SK-N-SH (cell line): ENCODE data around the gene CCL2. TPM values are rescaled to one million over a fixed set of nuclear protein-coding genes. Genes with fewer than 3 reads are reported as not detected.

Source experiments
- CTCF ChIA-PET: fragments of 300-600, 350-600 bp; formaldehyde crosslinking; extraction: SDS; loops from one replicate; lab custom pipeline; 2021; lab: Yijun Ruan, JAX
- POLR2A ChIA-PET: fragments of 350-600 bp; sonication (Branson Sonifier 250); formaldehyde crosslinking; extraction: SDS; loops from one replicate; lab custom pipeline; 2020; ENCODE audit warnings: antibody characterized with exemption, inconsistent platforms; lab: Yijun Ruan, JAX
- DNase-seq: peaks from one replicate; pipeline ENCODE4 v3.0.0; 2012
- H2AFZ ChIP-seq: fragments of 200-600 bp; sonication (generic); 2 replicates; pipeline ENCODE4 v1.8.1; 2016; ENCODE audit warnings: antibody characterized with exemption, mild to moderate bottlenecking, low read depth
- H3F3A ChIP-seq: fragments of 200-600 bp; sonication (generic); replicated peaks from 2 replicates; pipeline ENCODE3; 2016; ENCODE audit warnings: antibody characterized with exemption, mild to moderate bottlenecking; ENCODE audit not compliant: insufficient read depth
- H3K27ac ChIP-seq, 2 experiments: fragments of 200-500 bp in 1 of 2; fragments of 200-600 bp in 1 of 2; sonication (Bioruptor generic) in 1 of 2; sonication (generic), shearing (Covaris generic) in 1 of 2; 2 replicates each; pipeline versions ENCODE4 v1.5.1 to v1.6.1; 2014 to 2016; ENCODE audit warnings: low read depth in 2 of 2, inconsistent platforms in 1 of 2, low read length in 1 of 2, mild to moderate bottlenecking in 1 of 2, mixed read lengths in 1 of 2
- H3K27me3 ChIP-seq: fragments of 200-600 bp; sonication (generic), shearing (Covaris generic); 2 replicates; pipeline ENCODE4 v1.6.1; 2016; ENCODE audit warnings: mixed run types; ENCODE audit not compliant: insufficient read depth
- H3K36me3 ChIP-seq, 2 experiments: fragments of 200-500 bp in 1 of 2; fragments of 200-600 bp in 1 of 2; sonication (Bioruptor generic) in 1 of 2; sonication (generic) in 1 of 2; replicated peaks in 1 of 2; 2 replicates each; pipeline versions ENCODE3 to v1.5.1; 2014 to 2016; ENCODE audit warnings: low read length in 1 of 2, mild to moderate bottlenecking in 1 of 2; ENCODE audit not compliant: insufficient read depth in 2 of 2, control insufficient read depth in 1 of 2
- H3K4me1 ChIP-seq, 2 experiments: fragments of 200-500 bp in 1 of 2; fragments of 200-600 bp in 1 of 2; sonication (Bioruptor generic) in 1 of 2; sonication (generic), shearing (Covaris generic) in 1 of 2; 2 replicates each; pipeline versions ENCODE4 v1.5.1 to v1.6.1; 2014 to 2016; ENCODE audit warnings: low read depth in 1 of 2, low read length in 1 of 2, mixed run types in 1 of 2; ENCODE audit not compliant: insufficient read depth in 2 of 2, control insufficient read depth in 1 of 2
- H3K4me2 ChIP-seq: fragments of 200-600 bp; sonication (generic), shearing (Covaris generic); 2 replicates; pipeline ENCODE4 v1.6.1; 2017; ENCODE audit warnings: mixed run types
- H3K4me3 ChIP-seq, 2 experiments: fragments of 200-500 bp in 1 of 2; fragments of 200-600 bp in 1 of 2; sonication (Bioruptor generic) in 1 of 2; sonication (generic), shearing (Covaris generic) in 1 of 2; 2 replicates each; pipeline versions ENCODE4 v1.5.1 to v1.8.1; 2014 to 2016; ENCODE audit warnings: low read depth in 2 of 2, inconsistent platforms in 1 of 2, low read length in 1 of 2, mild to moderate bottlenecking in 1 of 2, mixed read lengths in 1 of 2, moderate library complexity in 1 of 2
- H3K79me2 ChIP-seq: fragments of 200-600 bp; sonication (generic); 2 replicates; pipeline ENCODE4 v1.8.1; 2017; ENCODE audit warnings: mild to moderate bottlenecking; ENCODE audit not compliant: insufficient read depth
- H3K9ac ChIP-seq: fragments of 200-600 bp; sonication (generic); 2 replicates; pipeline ENCODE4 v1.6.1; 2017; ENCODE audit warnings: mixed run types
- H3K9me2 ChIP-seq: fragments of 200-600 bp; sonication (generic); 2 replicates; pipeline ENCODE4 v1.6.1; 2017; ENCODE audit warnings: mixed run types
- H3K9me3 ChIP-seq: fragments of 200-600 bp; sonication (generic); 2 replicates; pipeline ENCODE4 v1.6.1; 2017; ENCODE audit warnings: mixed run types, mild to moderate bottlenecking, moderate library complexity
- H4K20me1 ChIP-seq: fragments of 200-600 bp; sonication (generic); 2 replicates; pipeline ENCODE4 v1.6.1; 2017; ENCODE audit warnings: mild to moderate bottlenecking, mixed run types; ENCODE audit not compliant: insufficient read depth
- GABPA ChIP-seq: IDR thresholded peaks from 2 replicates; pipeline ENCODE4 v1.4.0; 2012; ENCODE audit warnings: low read depth, mild to moderate bottlenecking
- RAD21 ChIP-seq: IDR thresholded peaks from 2 replicates; pipeline ENCODE4 v1.6.1; 2012; ENCODE audit warnings: mild to moderate bottlenecking, low read length
- SMC3 ChIP-seq: IDR thresholded peaks from 2 replicates; pipeline ENCODE4 v1.6.1; 2012; ENCODE audit warnings: low read depth, low read length, improper control_type of control experiment
- WGBS: methylation state at CpG from one replicate; pipeline ENCODE4 v1.1.6; 2017; ENCODE audit warnings: low lambda C conversion rate; 5-methylcytosine and 5-hydroxymethylcytosine counted together
- polyA plus RNA-seq, 3 experiments: library from polyadenylated mRNA; depleted of rRNA; stranded (reverse); fragments of >200 nt; gene quantifications; 2 replicates each; pipeline ENCODE4 v1.2.3, GENCODE V29; 2012
- TF ChIP-seq, protein P1 (sequence below): IDR thresholded peaks from 2 replicates; pipeline ENCODE4 v1.6.1; 2012; ENCODE audit warnings: mild to moderate bottlenecking, low read depth, low read length, moderate library complexity

Gene CCL2
- polyA plus RNA-seq, 1 of the 3 experiments (the other 2 are of a cell fraction) = 210 TPM

DNA sequence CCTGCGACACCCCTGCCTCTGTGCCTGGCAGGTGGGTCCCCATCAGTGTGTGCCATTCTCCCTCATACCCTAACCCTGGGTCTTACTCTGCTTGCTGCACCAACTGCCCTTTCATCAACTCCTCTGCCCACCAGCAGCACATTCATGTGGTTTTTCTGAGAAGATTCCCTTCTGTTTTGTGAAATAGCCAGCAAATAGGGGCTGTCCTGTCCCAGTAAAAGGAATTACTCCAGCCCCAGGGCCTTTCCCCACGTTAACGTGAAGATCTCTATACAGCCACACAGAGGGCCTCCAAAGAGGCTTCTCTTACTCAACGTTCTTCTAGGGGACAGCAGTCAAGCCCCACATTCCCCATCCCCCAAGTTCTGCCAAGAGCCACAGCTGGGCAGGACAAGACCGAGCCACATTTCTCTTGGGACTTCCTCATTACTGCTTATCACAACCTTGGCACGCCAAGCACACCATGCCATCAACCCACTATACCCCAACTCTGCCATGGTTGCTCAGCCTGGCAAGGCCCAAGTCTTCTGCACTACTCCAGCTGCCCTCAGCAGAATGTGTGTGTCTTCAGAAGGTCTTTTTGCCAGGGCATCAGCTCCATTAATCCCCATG, 18.7 kb upstream of the CCL2 start (continued):
- TF ChIP-seq, protein P1, sequence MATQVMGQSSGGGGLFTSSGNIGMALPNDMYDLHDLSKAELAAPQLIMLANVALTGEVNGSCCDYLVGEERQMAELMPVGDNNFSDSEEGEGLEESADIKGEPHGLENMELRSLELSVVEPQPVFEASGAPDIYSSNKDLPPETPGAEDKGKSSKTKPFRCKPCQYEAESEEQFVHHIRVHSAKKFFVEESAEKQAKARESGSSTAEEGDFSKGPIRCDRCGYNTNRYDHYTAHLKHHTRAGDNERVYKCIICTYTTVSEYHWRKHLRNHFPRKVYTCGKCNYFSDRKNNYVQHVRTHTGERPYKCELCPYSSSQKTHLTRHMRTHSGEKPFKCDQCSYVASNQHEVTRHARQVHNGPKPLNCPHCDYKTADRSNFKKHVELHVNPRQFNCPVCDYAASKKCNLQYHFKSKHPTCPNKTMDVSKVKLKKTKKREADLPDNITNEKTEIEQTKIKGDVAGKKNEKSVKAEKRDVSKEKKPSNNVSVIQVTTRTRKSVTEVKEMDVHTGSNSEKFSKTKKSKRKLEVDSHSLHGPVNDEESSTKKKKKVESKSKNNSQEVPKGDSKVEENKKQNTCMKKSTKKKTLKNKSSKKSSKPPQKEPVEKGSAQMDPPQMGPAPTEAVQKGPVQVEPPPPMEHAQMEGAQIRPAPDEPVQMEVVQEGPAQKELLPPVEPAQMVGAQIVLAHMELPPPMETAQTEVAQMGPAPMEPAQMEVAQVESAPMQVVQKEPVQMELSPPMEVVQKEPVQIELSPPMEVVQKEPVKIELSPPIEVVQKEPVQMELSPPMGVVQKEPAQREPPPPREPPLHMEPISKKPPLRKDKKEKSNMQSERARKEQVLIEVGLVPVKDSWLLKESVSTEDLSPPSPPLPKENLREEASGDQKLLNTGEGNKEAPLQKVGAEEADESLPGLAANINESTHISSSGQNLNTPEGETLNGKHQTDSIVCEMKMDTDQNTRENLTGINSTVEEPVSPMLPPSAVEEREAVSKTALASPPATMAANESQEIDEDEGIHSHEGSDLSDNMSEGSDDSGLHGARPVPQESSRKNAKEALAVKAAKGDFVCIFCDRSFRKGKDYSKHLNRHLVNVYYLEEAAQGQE = no peak
- no peak for TF ChIP-seq GABPA
- TF ChIP-seq, all 33 proteins: peak for 0

DNA sequence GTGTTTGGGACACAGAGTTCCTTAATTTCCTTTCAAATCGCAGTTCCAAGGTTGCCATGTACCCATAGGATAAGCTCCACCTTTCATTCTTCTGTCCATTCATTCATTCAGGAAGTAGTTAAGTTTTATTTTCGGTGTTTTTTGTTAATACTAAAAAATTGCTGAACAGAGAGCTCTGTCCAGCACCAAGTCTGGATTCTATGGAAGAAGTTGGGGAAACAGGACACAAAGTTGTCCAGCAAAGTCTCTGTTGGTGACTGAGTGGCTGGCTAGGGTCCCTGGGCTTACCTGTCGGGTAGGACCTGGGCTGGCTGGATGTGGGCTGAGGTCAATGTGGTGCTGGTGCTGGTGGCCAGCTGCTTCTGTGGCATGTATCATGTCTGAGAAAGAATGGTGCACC, 17.6 kb upstream of the CCL2 start:
- POLR2A ChIA-PET = no interaction called here
- no peaks in the 10 kb centered on the region for H3K27me3 ChIP-seq

More for the DNA sequence above, 17.6 kb upstream of the CCL2 start:
- Histone ChIP-seq H3K4me3 (no peak overlapping the region), H3K79me2 (no peaks in the 10 kb centered on the region), H2AFZ (no peak overlapping the region), H3K36me3 (no peaks in the 10 kb centered on the region), H3K9ac (no peak overlapping the region), H3K9me2 (no peaks in the 10 kb centered on the region), H3K4me1 (peaks cover 20 to 27% of the 10 kb centered on the region in 2 experiments), H3K27ac (peak overlapping the region in 1 of 2 experiments; percentile 84; a peak in 2 of 4 replicates), H4K20me1 (no peaks in the 10 kb centered on the region), H3K4me2 (no peak overlapping the region), H3K9me3 (no peaks in the 10 kb centered on the region), H3F3A (peaks cover 30% of the 10 kb centered on the region)
- CTCF ChIA-PET = interaction anchor here (3.2 kb wide), 1 partner anchor 124 kb away, joined by 20 read pairs; no protein-coding TSS in a partner anchor
- TF ChIP-seq, protein P1 = peak; percentile 85
- TF ChIP-seq RAD21 = no peak
- TF ChIP-seq SMC3 = no peak
- WGBS = 91% methylated on average over 3 of the region's 3 CpGs
- DNase-seq = no peak
